SHP77 treated with DMSO at 0.1 percent for 48 hours (cell line): ENCODE results near the gene LETM1.

ENCODE experiments used
- DNase-seq: peaks from one replicate; lab custom pipeline; 2025; lab: John Stamatoyannopoulos, UW

Gene LETM1

GRCh38 chr4:1825326-1825725 is 30.6 kb downstream of the LETM1 start:
- no peak for DNase-seq

DNA sequence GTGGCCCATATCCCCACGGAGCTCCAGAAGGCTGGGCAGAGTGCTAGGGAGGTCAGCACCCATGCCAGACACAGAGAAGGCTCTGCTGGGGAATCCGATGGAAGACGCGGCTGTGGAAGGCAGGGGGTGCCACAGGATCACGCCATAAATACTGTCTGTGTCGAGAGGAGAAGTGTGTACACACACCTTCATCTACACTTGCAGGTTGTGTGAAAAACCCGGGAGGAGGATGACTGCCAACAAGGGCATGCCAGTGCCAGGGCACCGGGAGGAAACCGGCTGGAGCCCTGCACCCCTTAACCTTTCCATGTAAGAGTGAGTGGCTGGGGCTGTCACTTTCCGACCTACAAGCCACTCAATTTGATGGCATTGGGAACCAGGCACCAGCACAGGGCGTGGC is 31.2 kb downstream of the LETM1 start:
- DNase-seq = no peak

DNA sequence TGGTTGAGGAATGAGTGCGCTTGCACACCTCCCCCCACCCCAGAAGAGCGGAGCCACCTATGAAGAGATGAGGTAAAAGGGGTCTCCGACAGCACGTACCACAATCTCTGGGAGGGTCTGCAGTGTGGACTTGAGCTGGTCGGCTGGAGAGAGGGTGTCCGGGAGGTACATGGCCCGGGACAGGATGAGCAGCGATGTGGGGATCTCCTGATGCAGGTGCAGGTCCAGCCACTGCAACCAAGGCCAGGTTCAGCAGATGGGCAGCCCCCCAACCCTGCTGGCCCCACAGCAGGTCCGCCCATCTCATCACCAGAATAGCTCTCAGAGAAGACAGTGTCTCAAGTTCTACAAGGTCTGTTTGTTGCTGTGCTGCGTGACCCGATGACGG is 32.4 kb downstream of the LETM1 start:
- no peak for DNase-seq

DNA sequence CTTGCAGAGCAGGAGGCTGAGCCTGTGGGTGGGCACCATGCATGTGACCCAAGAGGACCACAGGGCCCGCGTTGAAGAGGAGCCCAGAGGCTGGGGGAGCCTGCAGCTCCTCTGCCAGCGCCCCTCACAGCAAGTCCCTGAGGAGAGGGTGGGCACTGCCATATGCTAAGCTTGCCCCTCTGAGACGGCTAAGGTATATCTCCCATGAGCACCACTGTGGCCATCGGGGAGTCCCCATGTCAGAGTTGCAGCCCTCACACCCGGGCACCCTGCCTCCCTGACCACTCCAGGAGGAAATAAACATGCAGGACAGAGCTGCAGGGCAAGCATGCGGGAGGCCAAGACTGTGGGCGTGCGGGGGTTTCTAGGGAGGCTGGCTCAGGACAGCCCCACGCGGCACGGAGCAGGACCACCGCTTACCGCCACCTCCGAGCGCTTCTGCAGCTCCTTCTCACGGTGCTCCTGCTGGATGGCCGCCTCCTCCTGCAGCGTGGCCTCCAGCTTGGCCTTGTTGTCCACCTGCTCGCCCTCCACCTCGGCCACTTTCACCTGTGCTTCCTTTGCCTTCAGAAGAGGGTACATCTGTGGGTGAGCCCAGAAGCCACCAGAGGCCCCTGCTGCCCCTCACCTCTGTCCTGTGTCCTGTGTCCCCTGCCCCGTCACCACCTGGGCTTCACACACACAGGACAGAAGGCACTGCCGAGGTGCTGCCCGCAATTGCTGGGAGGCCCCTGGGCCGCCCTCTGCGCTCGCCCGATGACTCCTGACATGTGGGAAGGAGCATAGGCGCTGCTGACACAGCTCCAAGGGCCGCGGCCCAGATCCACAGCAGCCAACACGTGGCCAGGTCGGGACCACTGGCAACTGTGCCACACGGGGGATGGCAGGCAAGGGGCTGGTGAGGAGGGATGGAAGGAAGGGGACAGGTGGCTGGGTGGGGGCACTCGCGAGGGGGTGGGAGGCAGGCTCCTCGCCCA is 33.1 kb downstream of the LETM1 start:
- DNase-seq = no peak

- no peak for DNase-seq
Observed at GRCh38 chr4:1821679-1822567, 34.0 kb downstream of the LETM1 start.

GRCh38 chr4:1819816-1820215 is 36.1 kb downstream of the LETM1 start:
- no peak for DNase-seq

DNA sequence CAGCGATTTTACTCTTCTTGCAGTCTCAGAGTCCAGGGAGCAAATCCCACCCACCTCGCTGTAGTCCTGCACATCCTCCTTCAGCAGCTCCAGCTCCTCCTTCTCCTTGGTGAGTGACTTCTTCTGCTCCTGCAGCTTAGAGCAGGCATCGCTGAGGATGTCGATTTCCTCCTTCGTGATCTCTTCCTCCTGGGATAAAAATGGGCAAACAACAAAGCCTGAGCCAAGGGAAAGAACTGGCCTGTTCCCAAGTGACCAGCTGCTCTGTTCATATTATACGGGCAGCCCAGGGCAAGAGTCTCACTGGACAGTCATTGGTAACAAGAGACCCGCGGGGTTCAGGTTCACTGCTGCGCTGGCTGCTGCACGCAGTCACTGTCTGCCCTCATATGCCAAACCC is 36.7 kb downstream of the LETM1 start:
- no peak for DNase-seq

DNA sequence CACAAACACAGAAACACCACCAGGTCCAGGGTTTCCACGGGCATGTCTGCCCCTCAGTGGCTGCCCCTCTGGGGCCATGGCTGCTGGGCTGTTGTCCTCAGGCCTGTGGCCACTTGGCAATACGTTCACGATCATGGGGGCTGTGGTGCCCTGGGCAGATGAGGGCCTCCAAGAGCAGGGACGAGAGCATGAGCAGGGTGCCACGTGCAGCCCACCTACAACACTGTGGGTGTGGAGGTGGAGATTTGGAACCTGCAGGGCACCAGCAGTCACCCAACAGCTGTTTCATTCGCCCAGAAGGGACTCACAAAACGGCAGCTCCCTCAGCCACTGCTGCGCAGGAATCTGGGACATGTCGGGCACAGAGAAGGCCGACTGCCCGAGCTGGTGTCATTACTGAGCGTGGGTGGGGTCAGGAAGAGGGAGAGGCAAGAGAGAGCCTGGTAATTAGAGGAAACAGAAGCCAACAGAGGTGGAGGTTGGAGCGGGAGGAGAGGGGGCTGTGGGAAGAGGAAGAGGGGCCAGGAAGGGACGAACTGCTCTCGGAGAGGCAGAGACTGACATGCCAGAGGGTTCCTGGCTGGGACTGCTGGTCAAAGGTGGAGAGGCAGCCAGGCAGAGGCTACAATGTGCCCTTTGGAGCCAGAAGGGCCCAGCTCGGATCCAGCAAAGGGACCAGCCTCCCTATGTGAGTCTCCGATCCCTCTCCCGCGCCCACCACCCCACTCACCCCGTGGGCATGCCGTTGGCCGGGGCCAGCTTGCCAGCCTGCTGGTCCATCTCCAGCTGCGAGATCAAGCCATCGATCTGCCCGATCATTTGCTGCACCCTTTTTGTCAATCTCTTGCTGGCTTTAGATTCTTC is 39.7 kb downstream of the LETM1 start:
- no peak for DNase-seq

- DNase-seq = no peak
Observed at GRCh38 chr4:1815096-1815996, 40.6 kb downstream of the LETM1 start.

DNA sequence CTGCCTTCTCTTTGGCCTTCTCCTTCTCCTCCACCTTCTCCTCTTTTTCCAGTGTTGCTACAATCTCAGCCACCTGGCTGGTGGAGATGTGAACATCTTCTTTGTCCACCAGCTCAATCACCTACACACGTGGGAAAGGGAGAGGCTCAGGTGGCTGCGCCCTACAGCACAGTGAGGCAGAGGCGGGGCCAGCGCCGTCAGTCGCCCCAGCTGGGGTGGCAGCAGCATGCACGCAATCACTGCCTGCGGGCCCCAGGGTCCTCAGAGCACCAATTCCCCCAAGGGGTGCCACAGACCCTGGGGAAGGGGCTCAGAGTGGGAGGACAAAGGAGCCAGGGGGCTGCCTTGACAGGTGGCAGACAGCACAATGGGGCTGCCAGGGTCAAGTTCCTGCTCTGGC is 41.5 kb downstream of the LETM1 start:
- no peak for DNase-seq

GRCh38 chr4:1813915-1814314 is 42.0 kb downstream of the LETM1 start:
- no peak for DNase-seq

DNA sequence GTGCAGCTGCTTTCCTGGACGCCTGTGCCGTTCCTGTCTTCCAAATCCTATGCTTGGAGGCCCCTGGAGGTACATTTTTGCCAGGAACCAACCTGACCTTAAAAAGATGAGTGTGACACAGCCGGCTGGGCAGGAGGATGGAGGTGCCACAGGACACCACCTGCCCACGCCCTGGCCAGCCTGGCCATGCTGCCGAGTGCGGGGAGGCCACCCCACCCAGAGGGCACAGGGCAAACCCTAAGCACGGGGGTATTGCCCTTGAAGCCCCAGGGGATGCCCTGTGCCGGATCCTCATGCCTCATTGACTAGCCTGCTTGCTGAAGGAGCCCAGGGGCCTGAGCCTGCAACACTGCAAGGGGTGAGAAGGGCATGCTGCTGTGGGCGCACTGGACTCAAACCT is 42.7 kb downstream of the LETM1 start:
- DNase-seq = no peak

DNA sequence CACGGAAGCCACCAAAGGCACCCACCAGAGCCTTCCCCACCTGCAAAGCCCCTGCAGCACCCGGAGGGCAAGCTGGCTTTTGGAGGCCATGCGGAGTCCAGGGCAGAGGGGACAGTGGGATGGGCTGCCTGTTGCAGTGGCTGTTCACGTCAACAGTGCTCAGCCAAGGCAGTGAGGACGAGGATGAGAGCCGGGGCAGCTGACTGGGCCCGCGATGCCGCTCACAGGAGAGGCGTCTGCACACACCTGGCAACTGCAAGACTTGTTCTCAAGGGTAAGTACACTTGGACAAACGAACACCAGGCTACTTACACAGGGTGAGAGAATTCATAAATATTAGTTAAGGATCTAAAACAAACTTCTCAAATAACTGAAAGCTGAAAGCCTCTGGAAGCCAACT is 43.2 kb downstream of the LETM1 start:
- DNase-seq = no peak

DNA sequence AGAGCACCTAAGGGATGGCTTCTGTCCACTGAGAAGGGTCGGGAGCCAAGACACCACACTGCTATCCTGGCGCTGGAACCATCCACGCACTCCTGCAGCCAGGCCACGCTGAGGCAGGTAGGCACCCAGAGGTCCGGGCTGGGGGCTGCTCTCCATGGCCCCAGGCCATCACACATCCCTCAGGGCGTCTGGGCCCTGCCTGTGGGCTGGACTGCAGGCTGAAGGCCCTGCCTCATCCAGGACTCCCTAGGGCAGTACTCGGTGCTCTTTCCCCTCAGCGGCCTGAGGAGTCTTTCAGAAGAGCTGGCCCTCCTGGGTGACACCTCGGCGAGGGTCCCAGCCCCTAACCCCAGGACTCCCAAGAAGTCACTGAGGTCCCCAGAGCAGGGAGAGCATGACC is 45.2 kb downstream of the LETM1 start:
- DNase-seq = no peak

DNA sequence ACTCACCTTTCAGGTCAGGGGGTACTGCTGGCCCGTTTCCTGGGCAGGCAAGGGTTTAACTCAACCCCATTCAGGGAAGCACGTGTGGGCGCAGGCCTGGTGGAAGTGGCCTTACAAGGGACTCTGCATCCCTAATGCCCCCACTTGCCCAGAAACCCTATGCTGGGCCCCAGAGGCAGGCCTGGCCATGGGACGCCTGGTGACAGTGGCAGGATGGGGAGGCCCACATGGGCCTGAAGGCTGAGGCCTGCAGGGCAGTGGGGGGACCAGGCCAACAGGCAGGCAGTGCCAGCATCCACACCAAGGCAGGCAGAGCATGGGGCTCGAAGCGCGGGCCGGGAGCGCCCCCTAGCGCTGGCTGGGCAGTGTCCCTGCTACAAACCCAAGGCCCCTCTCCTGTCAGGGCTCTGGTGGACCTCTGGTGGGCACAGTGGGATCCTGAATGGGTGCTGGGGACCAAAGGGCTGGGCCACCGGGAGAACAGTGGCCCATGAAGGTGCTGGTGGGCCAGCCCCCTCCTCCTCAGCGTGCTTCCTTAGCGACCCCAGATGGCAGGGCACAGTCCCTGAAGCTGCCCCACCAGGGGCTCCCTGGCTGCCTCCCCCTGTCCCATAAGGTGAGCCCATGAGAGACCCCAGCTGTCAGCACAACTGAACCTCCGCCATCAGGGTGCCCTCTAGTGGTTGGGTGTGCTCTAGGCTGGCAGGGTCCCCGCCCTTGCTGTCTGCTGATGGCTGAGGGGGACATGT is 46.0 kb downstream of the LETM1 start:
- no peak for DNase-seq

- DNase-seq = no peak
Observed at GRCh38 chr4:1808851-1809753, 46.9 kb downstream of the LETM1 start.

DNA sequence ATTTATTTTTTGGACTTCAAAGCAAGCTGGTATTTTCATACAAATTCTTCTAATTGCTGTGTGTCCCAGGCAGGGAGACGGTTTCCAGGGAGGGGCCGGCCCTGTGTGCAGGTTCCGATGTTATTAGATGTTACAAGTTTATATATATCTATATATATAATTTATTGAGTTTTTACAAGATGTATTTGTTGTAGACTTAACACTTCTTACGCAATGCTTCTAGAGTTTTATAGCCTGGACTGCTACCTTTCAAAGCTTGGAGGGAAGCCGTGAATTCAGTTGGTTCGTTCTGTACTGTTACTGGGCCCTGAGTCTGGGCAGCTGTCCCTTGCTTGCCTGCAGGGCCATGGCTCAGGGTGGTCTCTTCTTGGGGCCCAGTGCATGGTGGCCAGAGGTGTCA is 47.6 kb downstream of the LETM1 start:
- DNase-seq = no peak

DNA sequence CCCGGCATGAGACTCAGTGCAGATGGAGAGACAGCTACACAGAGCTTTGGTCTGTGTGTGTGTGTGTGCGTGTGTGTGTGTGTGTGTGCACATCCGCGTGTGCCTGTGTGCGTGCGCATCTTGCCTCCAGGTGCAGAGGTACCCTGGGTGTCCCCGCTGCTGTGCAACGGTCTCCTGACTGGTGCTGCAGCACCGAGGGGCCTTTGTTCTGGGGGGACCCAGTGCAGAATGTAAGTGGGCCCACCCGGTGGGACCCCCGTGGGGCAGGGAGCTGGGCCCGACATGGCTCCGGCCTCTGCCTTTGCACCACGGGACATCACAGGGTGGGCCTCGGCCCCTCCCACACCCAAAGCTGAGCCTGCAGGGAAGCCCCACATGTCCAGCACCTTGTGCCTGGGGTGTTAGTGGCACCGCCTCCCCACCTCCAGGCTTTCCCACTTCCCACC is 48.6 kb downstream of the LETM1 start:
- DNase-seq = no peak
